K562 (cell line): ENCODE measurements around the gene SSBP2. TPM values are rescaled to one million over a fixed set of nuclear protein-coding genes. Genes with fewer than 3 reads are reported as not detected.

Experiments used
- ATAC-seq: fragments of 200-7000 bp; cut with Tn5 transposase; 3 replicates; pipeline ENCODE4 v1.9.1; 2020; ENCODE audit warnings: moderate library complexity
- BruUV-seq: library from RNA; stranded (reverse); fragments of 400-500 nt; replicated peaks from 2 replicates; lab custom pipeline; 2021; lab: Mats Ljungman, UMichigan
- CTCF ChIA-PET: fragments of 300-600 bp; formaldehyde crosslinking; extraction: SDS; loops from one replicate; lab custom pipeline; 2021; ENCODE audit warnings: low intra/inter-chr PET ratio; lab: Yijun Ruan, JAX
- POLR2A ChIA-PET: fragments of 300-600, 350-650 bp; sonication (Branson Sonifier 250); formaldehyde crosslinking; extraction: SDS; loops from one replicate; lab custom pipeline; 2021; ENCODE audit warnings: antibody characterized with exemption, inconsistent platforms; lab: Yijun Ruan, JAX
- DNase-seq, 4 experiments: peaks; one replicate each; pipeline versions ENCODE4 v3.0.0 to v3.0.0-alpha.2; 2011 to 2018; ENCODE audit warnings: low spot score in 3 of 4, mixed read lengths in 3 of 4; ENCODE audit errors: extremely low read depth in 1 of 4
- FAIRE-seq: peaks from 2 replicates; lab custom pipeline; 2011; peaks lifted over from hg19 to GRCh38; lab: Jason Lieb, UNC
- H2AFZ ChIP-seq: 2 replicates; pipeline ENCODE4 v1.6.0; 2011; ENCODE audit warnings: low read depth, low read length, control low read depth, inconsistent platforms
- H3K27ac ChIP-seq: fragments of 200-600 bp; 3 replicates; pipeline ENCODE4 v1.8.0; 2011; ENCODE audit warnings: low read depth, mild to moderate bottlenecking, control low read depth, inconsistent platforms, low read length, moderate library complexity, mixed read lengths; ENCODE audit errors: extremely low read depth
- H3K27me3 ChIP-seq, 2 experiments: fragments of 300-600 bp in 1 of 2; 2 replicates in 1 of 2; 3 replicates in 1 of 2; pipeline versions ENCODE4 v1.6.0 to v1.8.0; 2011; ENCODE audit warnings: inconsistent platforms in 2 of 2, low read length in 2 of 2, mild to moderate bottlenecking in 1 of 2, mixed read lengths in 1 of 2, moderate library complexity in 1 of 2; ENCODE audit not compliant: control insufficient read depth in 2 of 2, insufficient read depth in 2 of 2
- H3K36me3 ChIP-seq: fragments of 300-600 bp; 3 replicates; pipeline ENCODE4 v1.8.0; 2011; ENCODE audit warnings: mild to moderate bottlenecking, low read length, inconsistent platforms; ENCODE audit not compliant: control insufficient read depth, insufficient read depth
- H3K4me1 ChIP-seq, 2 experiments: fragments of 200-600 bp in 1 of 2; replicated peaks in 1 of 2; 2 replicates in 1 of 2; 3 replicates in 1 of 2; pipeline versions ENCODE4 v1.5.1 to v1.8.0; 2011; ENCODE audit warnings: inconsistent platforms in 2 of 2, low read length in 2 of 2, mild to moderate bottlenecking in 1 of 2, mixed read lengths in 1 of 2, moderate library complexity in 1 of 2; ENCODE audit not compliant: control insufficient read depth in 2 of 2, insufficient read depth in 2 of 2
- H3K4me2 ChIP-seq: 2 replicates; pipeline ENCODE4 v1.6.1; 2011; ENCODE audit warnings: low read length, control low read depth, inconsistent platforms, mixed read lengths; ENCODE audit not compliant: insufficient read depth
- H3K4me3 ChIP-seq: fragments of 200-600 bp; sonication (generic), shearing (Covaris generic); 2 replicates; pipeline ENCODE4 v1.5.1; 2016; ENCODE audit warnings: control low read depth, inconsistent platforms
- H3K79me2 ChIP-seq: fragments of 200-600 bp; 3 replicates; pipeline ENCODE4 v1.8.0; 2011; ENCODE audit warnings: low read length, inconsistent platforms; ENCODE audit not compliant: control insufficient read depth, insufficient read depth
- H3K9ac ChIP-seq, 2 experiments: 2 replicates each; pipeline versions ENCODE4 v1.6.0 to v1.6.1; 2011; ENCODE audit warnings: low read depth in 2 of 2, low read length in 2 of 2, control low read depth in 1 of 2, inconsistent platforms in 1 of 2, mild to moderate bottlenecking in 1 of 2, mixed read lengths in 1 of 2; ENCODE audit not compliant: insufficient read depth in 1 of 2
- H3K9me1 ChIP-seq: one replicate; pipeline ENCODE4 v1.6.0; 2011; ENCODE audit warnings: inconsistent platforms, mild to moderate bottlenecking, low read length, moderate library complexity; ENCODE audit not compliant: control insufficient read depth, insufficient read depth
- H3K9me3 ChIP-seq: replicated peaks from 2 replicates; pipeline ENCODE4 v1.5.1; 2011; ENCODE audit warnings: low read depth, low read length, inconsistent platforms; ENCODE audit not compliant: control insufficient read depth, insufficient read depth
- H4K20me1 ChIP-seq: replicated peaks from 2 replicates; pipeline ENCODE4 v1.6.1; 2011; ENCODE audit warnings: low read length, inconsistent platforms, mixed read lengths; ENCODE audit not compliant: control insufficient read depth, insufficient read depth
- CXXC5 ChIP-seq: fragments of 250-450 bp; sonication (Bioruptor Pico); IDR thresholded peaks from 2 replicates; pipeline ENCODE4 v1.8.0; 2022; ENCODE audit warnings: inconsistent platforms, mild to moderate bottlenecking, moderate library complexity
- FOSL1 ChIP-seq: fragments of 200-800 bp; sonication (Bioruptor generic); conservative IDR thresholded peaks from 2 replicates; pipeline ENCODE4 v1.6.1; 2016; ENCODE audit warnings: missing genetic modification characterization, missing compliant biosample characterization
- HBP1 ChIP-seq: fragments of 450-650 bp; formaldehyde crosslinking; IDR thresholded peaks from 2 replicates; pipeline ENCODE4 v1.4.0; 2022; ENCODE audit warnings: missing genetic modification characterization
- ILK ChIP-seq: fragments of 450-650 bp; IDR thresholded peaks from 2 replicates; pipeline ENCODE4 v1.6.1; 2016; ENCODE audit warnings: missing genetic modification characterization, low read depth, mild to moderate bottlenecking, missing compliant biosample characterization, moderate library complexity, borderline replicate concordance
- JUN ChIP-seq, 2 experiments: sonication (generic) in 1 of 2; formaldehyde crosslinking in 1 of 2; IDR thresholded peaks; 2 replicates each; pipeline versions ENCODE4 v1.6.1 to v1.8.0; 2012 to 2022; ENCODE audit warnings: borderline replicate concordance in 2 of 2, mild to moderate bottlenecking in 2 of 2, improper control_type of control experiment in 1 of 2, low read depth in 1 of 2, low read length in 1 of 2, missing genetic modification reagents in 1 of 2
- KLF6 ChIP-seq: fragments of 250-450 bp; sonication (Bioruptor Pico); IDR thresholded peaks from 2 replicates; pipeline ENCODE4 v1.4.0; 2020; ENCODE audit warnings: mild to moderate bottlenecking, moderate library complexity, borderline replicate concordance
- MCM2 ChIP-seq: fragments of 450-650 bp; IDR thresholded peaks from 2 replicates; pipeline ENCODE4 v1.6.1; 2017; ENCODE audit warnings: low read depth, mild to moderate bottlenecking
- NFATC3 ChIP-seq: fragments of 450-650 bp; IDR thresholded peaks from 2 replicates; pipeline ENCODE4 v1.6.1; 2017; ENCODE audit warnings: mild to moderate bottlenecking
- PCBP1 ChIP-seq: fragments of 200-400 bp; formaldehyde crosslinking; IDR thresholded peaks from 2 replicates; pipeline ENCODE4 v1.6.1; 2018; ENCODE audit warnings: mild to moderate bottlenecking, low read depth, low read length; ENCODE audit not compliant: poor library complexity, severe bottlenecking
- RBM25 ChIP-seq: fragments of 200-400 bp; formaldehyde crosslinking; IDR thresholded peaks from 2 replicates; pipeline ENCODE4 v1.6.1; 2018; ENCODE audit warnings: low read length, low read depth, moderate library complexity; ENCODE audit not compliant: severe bottlenecking
- RNF219 ChIP-seq: fragments of 250-450 bp; sonication (Bioruptor Pico); IDR thresholded peaks from 2 replicates; pipeline ENCODE4 v1.5.0; 2022; ENCODE audit warnings: mild to moderate bottlenecking
- SIRT6 ChIP-seq: IDR thresholded peaks from one replicate; pipeline ENCODE4 v1.6.1; 2012; ENCODE audit warnings: low read depth, mild to moderate bottlenecking, control low read depth, inconsistent platforms, low read length, moderate library complexity
- STAG1 ChIP-seq: sonication (generic); formaldehyde crosslinking; IDR thresholded peaks from 2 replicates; pipeline ENCODE4 v1.5.0; 2020; ENCODE audit warnings: missing genetic modification reagents, borderline replicate concordance
- TCF3 ChIP-seq: sonication (generic); formaldehyde crosslinking; IDR thresholded peaks from 2 replicates; pipeline ENCODE4 v1.4.0; 2020; ENCODE audit warnings: mild to moderate bottlenecking, missing genetic modification reagents
- TFE3 ChIP-seq: fragments of 450-650 bp; formaldehyde crosslinking; IDR thresholded peaks from 2 replicates; pipeline ENCODE4 v1.4.0; 2020; ENCODE audit warnings: mild to moderate bottlenecking, mixed read lengths
- ZNF224 ChIP-seq: sonication (generic); formaldehyde crosslinking; IDR thresholded peaks from 2 replicates; pipeline ENCODE4 v1.8.0; 2022; ENCODE audit warnings: mild to moderate bottlenecking, missing genetic modification reagents
- in situ Hi-C: fragments of 300-500 bp; cut with MboI; formaldehyde crosslinking; loops from 4 replicates; pipeline ENCODE4 v1.15.0; 2018; ENCODE audit warnings: inconsistent platforms, mixed read lengths
- intact Hi-C: fragments of 100-400 bp; cut with micrococcal nuclease; formaldehyde crosslinking; loops from 2 replicates; pipeline ENCODE4 v1.14.2; 2022
- polyA plus RNA-seq, 8 experiments: library from polyadenylated mRNA; depleted of rRNA in 4 of 8; stranded (reverse) in 5 of 8; unstranded in 3 of 8; fragments of >200 nt; fragmentation: Nextera tagmentation in 2 of 8; fragmentation: Illumina TruSeq in 1 of 8; extraction: Ambion mirVana in 2 of 8; extraction: Trizol in 1 of 8; gene quantifications; 2 replicates each; pipeline versions ENCODE4 v1.2.1 to v1.2.3, GENCODE V29; 2011 to 2014; ENCODE audit warnings: inconsistent platforms in 1 of 8, missing spikeins in 1 of 8
- total RNA-seq, 7 experiments: library from RNA; depleted of rRNA in 6 of 7; stranded (reverse); fragments of >200 nt in 6 of 7; fragmentation: Illumina TruSeq in 2 of 7; extraction: Trizol in 2 of 7; gene quantifications; 2 replicates each; pipeline versions ENCODE4 v1.2.1 to v1.2.3, GENCODE V29; 2011 to 2021; ENCODE audit warnings: low replicate concordance in 1 of 7

Gene SSBP2
- total and polyA plus RNA-seq, 9 of the 15 experiments (the other 6 are each of a cell fraction or from before 2014, with no cell fraction given): 22.3 to 133 (median 42.1) TPM

GRCh38 chr5:81632679-81633078, 118.2 kb downstream of the SSBP2 start:
- no peak for FAIRE-seq
- Histone ChIP-seq H3K9me1 (no peaks in the 10 kb centered on the region), H3K27me3 (no peaks in the 10 kb centered on the region), H3K9me3 (no peaks in the 10 kb centered on the region), H3K36me3 (peaks cover 7% of the 10 kb centered on the region; the same call in 2 of the 3 replicates), H3K79me2 (no peaks in the 10 kb centered on the region)
- CTCF ChIA-PET: no interaction called here
- BruUV-seq: no TSS peak
- intact Hi-C loops (loop anchor here (10.0 kb wide), 1 partner anchor 112 kb away; no protein-coding TSS in a partner anchor), in situ Hi-C loops (no loop called here)
- ATAC-seq: no peak
- TF ChIP-seq NFATC3: no peak
- no peak for TF ChIP-seq TCF3 (CRISPR knock-in tag)
- no peak for TF ChIP-seq RBM25
- no peak for TF ChIP-seq CXXC5 (CRISPR knock-in tag)
- TF ChIP-seq JUN (IDR thresholded peaks at IDR 0.05; ENCODE audit: borderline replicate concordance, low read depth, low read length): no peak
- no peak for TF ChIP-seq JUN (CRISPR knock-in tag; IDR thresholded peaks at IDR 0.05; ENCODE audit: borderline replicate concordance)
- no peak for TF ChIP-seq TFE3
- TF ChIP-seq RNF219 (CRISPR knock-in tag): no peak
- TF ChIP-seq STAG1 (CRISPR knock-in tag): no peak
- TF ChIP-seq ILK (tag): no peak
- no peak for TF ChIP-seq ZNF224 (CRISPR knock-in tag)
- no peak for TF ChIP-seq KLF6
- TF ChIP-seq PCBP1: no peak
- TF ChIP-seq HBP1 (CRISPR knock-in tag): no peak
- no peak for TF ChIP-seq SIRT6
- no peak for TF ChIP-seq FOSL1
- no peak for TF ChIP-seq MCM2
- TF ChIP-seq, all 486 proteins: peak for 0
- Histone ChIP-seq H3K4me1 (no peaks in the 10 kb centered on the region), H3K4me2 (no peak overlapping the region), H3K4me3 (no peak overlapping the region), H3K27ac (no peak overlapping the region), H3K9ac (no peak overlapping the region), H4K20me1 (no peaks in the 10 kb centered on the region), H2AFZ (no peak overlapping the region)
- DNase-seq: no peak
- POLR2A ChIA-PET: no interaction called here
